ENCODE measurements around the gene WT1.

The WT1 gene

GRCh38 chr11:32420937-32421901 is 14.1 kb downstream of the WT1 start:
- no peak for DNase-seq

- no peak for DNase-seq
These were observed 15.2 kb downstream of the WT1 start for GRCh38 chr11:32420139-32420538.

GRCh38 chr11:32418836-32419235 is 16.5 kb downstream of the WT1 start:
- no peak for DNase-seq

DNA sequence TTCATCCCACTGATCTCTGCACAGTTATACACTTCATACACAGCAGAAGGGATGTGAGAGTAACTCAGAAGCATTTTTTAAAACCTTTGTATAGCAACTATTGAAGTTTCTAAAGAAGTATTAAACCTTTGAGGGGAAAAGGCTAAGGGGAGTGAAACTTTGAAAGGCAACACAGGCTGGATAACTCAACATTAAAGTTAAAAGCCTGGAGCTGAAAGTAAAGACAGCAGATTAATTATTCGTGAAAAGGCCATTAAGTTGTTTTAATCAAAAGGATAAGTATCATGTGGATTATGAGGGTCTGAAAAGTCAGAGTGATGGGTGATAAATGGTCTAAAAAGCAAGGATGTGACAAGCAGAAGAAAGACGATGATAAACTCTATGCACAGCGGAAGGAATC is 17.5 kb downstream of the WT1 start:
- DNase-seq = no peak

- DNase-seq = no peak
These were observed 19.0 kb downstream of the WT1 start for GRCh38 chr11:32416301-32416700.

- no peak for DNase-seq
These were observed 20.4 kb downstream of the WT1 start for GRCh38 chr11:32414925-32415324.

DNA sequence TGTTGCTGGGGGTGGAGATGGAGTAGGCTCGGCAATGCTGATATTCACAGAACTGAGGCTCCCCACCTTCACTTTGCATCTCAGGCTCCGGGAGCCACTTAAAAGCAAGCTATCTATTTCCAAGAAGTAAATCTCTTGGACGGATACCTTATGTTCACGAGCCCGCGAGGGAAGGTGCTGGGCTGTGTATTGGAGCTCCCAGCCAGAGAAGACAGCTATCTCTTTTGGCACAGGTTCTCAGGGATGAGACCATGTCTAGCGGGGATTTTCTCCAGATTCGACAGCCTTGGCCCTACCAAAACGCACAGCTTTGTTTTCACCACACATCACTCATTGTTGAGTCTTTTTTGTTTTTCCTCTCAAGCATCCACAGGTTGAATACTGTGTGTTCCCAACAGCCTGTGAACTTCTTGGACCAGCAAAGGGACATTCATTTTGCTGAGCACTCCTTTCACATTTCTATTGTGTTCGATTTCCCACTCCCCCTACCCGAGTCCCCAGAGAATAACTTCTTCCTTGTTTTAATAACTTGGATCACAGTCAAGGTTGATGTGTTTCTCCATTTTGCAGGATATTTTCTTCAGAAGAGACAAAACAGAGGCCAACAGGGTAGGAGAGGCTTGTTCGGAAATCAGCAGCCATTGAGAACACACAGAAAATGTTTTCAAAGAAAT is 23.3 kb downstream of the WT1 start:
- no peak for DNase-seq

GRCh38 chr11:32405592-32405991 is 29.7 kb downstream of the WT1 start:
- DNase-seq = no peak

GRCh38 chr11:32402836-32403235 is 32.5 kb downstream of the WT1 start:
- DNase-seq = no peak

- no peak for DNase-seq
These were observed 34.5 kb downstream of the WT1 start for GRCh38 chr11:32400670-32401369.

GRCh38 chr11:32400196-32400595 is 35.1 kb downstream of the WT1 start:
- DNase-seq = no peak

GRCh38 chr11:32396991-32397390 is 38.3 kb downstream of the WT1 start:
- no peak for DNase-seq

DNA sequence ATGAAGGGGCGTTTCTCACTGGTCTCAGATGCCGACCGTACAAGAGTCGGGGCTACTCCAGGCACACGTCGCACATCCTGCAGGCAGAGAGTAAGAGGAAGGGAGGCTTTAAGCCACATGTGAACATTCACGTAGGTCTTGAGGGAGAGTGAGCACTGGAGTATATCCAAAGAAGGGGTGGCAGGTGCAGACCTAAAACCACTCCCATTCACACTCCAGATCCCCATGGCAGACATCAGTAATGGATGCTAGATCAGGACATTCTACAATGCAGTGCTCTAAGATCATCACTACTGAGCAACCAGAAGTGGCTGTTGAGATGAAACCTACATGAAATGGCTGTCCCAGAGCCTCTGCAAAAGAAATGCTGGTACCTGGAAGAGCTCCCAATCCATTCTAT is 39.0 kb downstream of the WT1 start:
- DNase-seq = no peak

- DNase-seq = no peak
These were observed 40.2 kb downstream of the WT1 start for GRCh38 chr11:32395127-32395526.

DNA sequence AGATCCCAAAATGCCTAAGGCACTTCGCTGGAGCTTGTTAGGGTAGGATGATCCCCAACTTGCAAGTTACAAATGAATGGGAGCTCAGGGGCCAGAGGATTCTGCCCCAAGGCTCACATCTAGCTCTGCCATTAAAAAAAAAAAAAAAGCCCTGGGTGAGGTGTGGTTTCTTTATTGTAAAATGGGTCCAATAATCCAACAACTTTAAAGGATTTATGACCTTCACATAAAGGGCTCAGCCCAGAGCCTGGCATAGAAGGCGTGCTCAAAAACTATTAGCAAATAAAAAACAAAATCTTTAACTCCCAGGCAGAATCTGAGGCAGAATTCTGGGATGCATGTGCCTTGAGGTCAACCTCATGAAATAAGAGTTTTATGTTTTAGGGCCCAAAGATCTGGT is 42.5 kb downstream of the WT1 start:
- DNase-seq = no peak

DNA sequence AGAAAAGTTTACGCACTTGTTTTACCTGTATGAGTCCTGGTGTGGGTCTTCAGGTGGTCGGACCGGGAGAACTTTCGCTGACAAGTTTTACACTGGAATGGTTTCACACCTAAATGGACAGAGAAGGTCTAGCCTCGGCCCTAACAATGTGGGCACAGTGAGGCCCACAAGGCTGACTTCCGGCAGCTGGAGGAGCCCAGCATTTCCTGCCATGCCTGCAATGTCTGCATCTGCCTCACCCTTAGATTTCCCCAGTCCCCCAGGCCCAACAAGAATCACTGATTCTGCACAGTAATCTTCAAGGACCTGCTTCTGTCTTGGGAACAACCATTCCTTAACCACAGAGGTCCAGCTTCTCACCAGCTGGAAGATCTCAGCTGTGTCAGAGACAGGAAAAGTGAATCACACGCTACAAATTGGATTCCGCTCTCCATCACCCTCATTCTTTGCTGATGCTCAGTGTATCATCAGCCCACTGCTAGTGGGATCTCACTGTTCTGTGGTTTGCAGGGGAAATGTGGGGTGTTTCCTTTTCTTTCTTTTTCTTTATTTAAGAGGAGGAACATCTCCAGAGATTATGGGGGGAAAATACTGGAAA is 43.3 kb downstream of the WT1 start:
- no peak for DNase-seq

DNA sequence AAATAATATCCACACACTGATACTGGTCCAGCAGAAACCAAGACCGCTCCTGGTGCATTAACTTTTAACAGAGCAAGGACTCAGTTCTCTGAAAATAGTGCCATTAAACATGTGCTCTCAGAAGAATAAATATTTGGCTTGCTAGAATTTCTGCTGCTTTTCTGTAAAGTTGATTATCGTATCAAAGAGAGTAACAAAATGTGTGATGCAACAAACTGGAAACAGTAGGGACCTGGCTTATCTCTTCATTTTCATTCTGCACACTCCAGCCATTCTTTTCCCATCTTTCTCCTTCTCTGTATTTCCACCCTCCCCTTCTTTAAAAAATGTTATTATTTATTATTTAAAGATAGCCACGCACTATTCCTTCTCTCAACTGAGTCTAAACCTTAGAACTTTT is 43.9 kb downstream of the WT1 start:
- DNase-seq = no peak

DNA sequence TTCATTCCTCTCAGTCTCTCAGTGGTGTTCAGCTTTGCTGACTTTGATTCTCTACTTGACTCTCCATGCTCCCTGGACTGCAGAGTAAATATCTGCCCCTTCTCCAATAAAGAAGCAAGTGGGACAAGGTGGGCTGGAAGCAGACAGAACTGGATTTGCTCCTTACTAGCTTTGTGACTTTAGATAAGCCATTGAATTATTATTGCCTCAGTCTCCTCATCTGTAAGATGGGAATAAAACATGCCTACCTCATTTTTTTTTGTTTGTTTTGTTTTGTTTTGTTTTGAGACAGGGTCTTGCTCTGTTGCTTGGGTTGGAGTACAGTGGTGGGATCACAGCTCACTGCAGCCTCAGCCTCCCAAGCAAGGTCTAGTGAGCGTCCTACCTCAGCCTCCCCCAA is 44.6 kb downstream of the WT1 start:
- no peak for DNase-seq

- DNase-seq = no peak
These were observed 46.2 kb downstream of the WT1 start for GRCh38 chr11:32388871-32389770.

GRCh38 chr11:32388365-32388764 is 47.0 kb downstream of the WT1 start:
- DNase-seq = no peak

GRCh38 chr11:32387411-32387810 is 47.9 kb downstream of the WT1 start:
- no peak for DNase-seq

GRCh38 chr11:32386770-32387377 is 48.5 kb downstream of the WT1 start:
- DNase-seq = no peak

Measured in activated CD4-positive, alpha-beta T cell treated with anti-CD3 and anti-CD28 coated beads, Interleukin-2, amount 50 U/mL, for 48 hours (primary cell).